H1 (cell line): Measurements from ENCODE around the gene CD160. TPM values are rescaled to one million over a fixed set of nuclear protein-coding genes. Genes with fewer than 3 reads are reported as not detected.

Experiments used
- CTCF ChIA-PET: fragments of 300-600 bp; sonication (Branson Sonifier 250); formaldehyde crosslinking; loops from one replicate; lab custom pipeline; 2021; ENCODE audit not compliant: partially characterized antibody; lab: Charles Lee
- POLR2A ChIA-PET: fragments of 300-600 bp; sonication (Branson Sonifier 250); formaldehyde crosslinking; loops from one replicate; lab custom pipeline; 2021; ENCODE audit warnings: inconsistent platforms; ENCODE audit not compliant: partially characterized antibody; lab: Charles Lee
- DNase-seq, 2 experiments: peaks; one replicate each; pipeline versions ENCODE4 v3.0.0 to v3.0.0-alpha.2; 2010 to 2022; ENCODE audit warnings: low spot score in 2 of 2, low read depth in 1 of 2, mixed read lengths in 1 of 2
- FAIRE-seq: peaks from 2 replicates; lab custom pipeline; 2011; peaks lifted over from hg19 to GRCh38; lab: Jason Lieb, UNC
- H2AFZ ChIP-seq: 2 replicates; pipeline ENCODE4 v1.8.1; 2012; ENCODE audit warnings: low read length, inconsistent platforms
- H2AK5ac ChIP-seq: 2 replicates; pipeline ENCODE4 v1.6.1; 2013; ENCODE audit warnings: low read depth, low read length
- H2BK120ac ChIP-seq: replicated peaks from 2 replicates; pipeline ENCODE3; 2013; ENCODE audit warnings: low read depth, low read length, inconsistent platforms
- H2BK12ac ChIP-seq: 2 replicates; pipeline ENCODE4 v1.6.1; 2013; ENCODE audit warnings: low read depth, low read length
- H2BK15ac ChIP-seq: 2 replicates; pipeline ENCODE4 v1.6.1; 2013; ENCODE audit warnings: low read length
- H2BK20ac ChIP-seq: 2 replicates; pipeline ENCODE4 v1.6.1; 2013; ENCODE audit warnings: low read length
- H2BK5ac ChIP-seq: 2 replicates; pipeline ENCODE4 v1.6.1; 2013; ENCODE audit warnings: low read depth, low read length
- H3K14ac ChIP-seq: 2 replicates; pipeline ENCODE4 v1.6.1; 2013; ENCODE audit warnings: inconsistent platforms; ENCODE audit not compliant: insufficient read length
- H3K18ac ChIP-seq: 2 replicates; pipeline ENCODE4 v1.6.1; 2013; ENCODE audit warnings: low read length; ENCODE audit errors: extremely low read depth
- H3K23ac ChIP-seq: 2 replicates; pipeline ENCODE4 v1.6.1; 2013; ENCODE audit warnings: inconsistent platforms; ENCODE audit not compliant: insufficient read length
- H3K23me2 ChIP-seq: 2 replicates; pipeline ENCODE4 v1.6.1; 2013; ENCODE audit warnings: low read depth, low read length
- H3K27ac ChIP-seq: 2 replicates; pipeline ENCODE4 v1.6.1; 2011; ENCODE audit warnings: low read depth, low read length, inconsistent platforms
- H3K27me3 ChIP-seq, 4 experiments: replicated peaks in 1 of 4; 1 replicate in 1 of 4; 2 replicates in 3 of 4; pipeline versions ENCODE4 v1.6.1 to v1.8.1; 2011 to 2013; ENCODE audit warnings: low read length in 3 of 4, mild to moderate bottlenecking in 3 of 4, inconsistent platforms in 2 of 4, mixed read lengths in 2 of 4, moderate library complexity in 1 of 4; ENCODE audit not compliant: control insufficient read depth in 3 of 4, insufficient read depth in 3 of 4; ENCODE audit errors: extremely low read depth in 1 of 4
- H3K36me3 ChIP-seq, 4 experiments: 2 replicates each; pipeline versions ENCODE4 v1.6.1 to v1.8.1; 2011 to 2013; ENCODE audit warnings: mild to moderate bottlenecking in 4 of 4, low read length in 3 of 4, moderate library complexity in 2 of 4, control low read depth in 1 of 4, inconsistent platforms in 1 of 4; ENCODE audit not compliant: insufficient read depth in 4 of 4, control insufficient read depth in 2 of 4
- H3K4ac ChIP-seq: replicated peaks from 2 replicates; pipeline ENCODE3; 2013; ENCODE audit warnings: low read length, low read depth, mixed read lengths, inconsistent platforms; ENCODE audit not compliant: insufficient read length
- H3K4me1 ChIP-seq, 4 experiments: replicated peaks in 1 of 4; 1 replicate in 1 of 4; 2 replicates in 3 of 4; pipeline versions ENCODE4 v1.6.1 to v1.8.1; 2011 to 2013; ENCODE audit warnings: low read length in 3 of 4, inconsistent platforms in 2 of 4, mixed read lengths in 1 of 4; ENCODE audit not compliant: insufficient read depth in 4 of 4, control insufficient read depth in 3 of 4
- H3K4me2 ChIP-seq, 2 experiments: 2 replicates each; pipeline versions ENCODE4 v1.6.1 to v1.8.1; 2011 to 2013; ENCODE audit warnings: low read depth in 2 of 2, low read length in 2 of 2, control low read depth in 1 of 2, inconsistent platforms in 1 of 2, mild to moderate bottlenecking in 1 of 2; ENCODE audit not compliant: insufficient read depth in 1 of 2
- H3K4me3 ChIP-seq, 4 experiments: fragments of 200-600, 300-600 bp in 1 of 4; sonication (generic), shearing (Covaris generic), sonication (Bioruptor Twin) in 1 of 4; 2 replicates each; pipeline versions ENCODE4 v1.5.1 to v1.8.1; 2011 to 2016; ENCODE audit warnings: low read length in 4 of 4, low read depth in 3 of 4, control low read depth in 2 of 4, inconsistent platforms in 2 of 4, mild to moderate bottlenecking in 2 of 4, mixed read lengths in 1 of 4, moderate library complexity in 1 of 4; ENCODE audit not compliant: insufficient read depth in 2 of 4; ENCODE audit errors: extremely low read depth in 1 of 4
- H3K56ac ChIP-seq: replicated peaks from 2 replicates; pipeline ENCODE3; 2013; ENCODE audit warnings: low read depth, mild to moderate bottlenecking, mixed read lengths, low read length, inconsistent platforms; ENCODE audit not compliant: insufficient read length
- H3K79me1 ChIP-seq: 2 replicates; pipeline ENCODE4 v1.6.1; 2013; ENCODE audit warnings: low read depth, low read length, control low read depth
- H3K79me2 ChIP-seq, 2 experiments: 2 replicates each; pipeline versions ENCODE4 v1.6.1 to v1.8.1; 2012 to 2013; ENCODE audit warnings: low read length in 2 of 2, mild to moderate bottlenecking in 2 of 2, inconsistent platforms in 1 of 2; ENCODE audit not compliant: insufficient read depth in 2 of 2, control insufficient read depth in 1 of 2
- H3K9ac ChIP-seq, 4 experiments: replicated peaks in 1 of 4; 1 replicate in 1 of 4; 2 replicates in 3 of 4; pipeline versions ENCODE4 v1.6.1 to v1.8.1; 2011 to 2013; ENCODE audit warnings: low read depth in 3 of 4, low read length in 3 of 4, control low read depth in 2 of 4, mild to moderate bottlenecking in 2 of 4, moderate library complexity in 2 of 4, inconsistent platforms in 1 of 4; ENCODE audit errors: extremely low read depth in 1 of 4
- H3K9me3 ChIP-seq, 2 experiments: 2 replicates each; pipeline versions ENCODE4 v1.6.1 to v1.8.1; 2012 to 2013; ENCODE audit warnings: mild to moderate bottlenecking in 2 of 2, moderate library complexity in 2 of 2, control low read depth in 1 of 2, inconsistent platforms in 1 of 2, low read depth in 1 of 2, low read length in 1 of 2, mixed read lengths in 1 of 2; ENCODE audit not compliant: insufficient read depth in 2 of 2
- H4K20me1 ChIP-seq, 2 experiments: replicated peaks in 1 of 2; 2 replicates each; pipeline versions ENCODE3 to v1.8.1; 2011 to 2013; ENCODE audit warnings: inconsistent platforms in 2 of 2, low read length in 2 of 2, mild to moderate bottlenecking in 1 of 2; ENCODE audit not compliant: insufficient read depth in 2 of 2, control insufficient read depth in 1 of 2
- H4K5ac ChIP-seq: 2 replicates; pipeline ENCODE4 v1.6.1; 2013; ENCODE audit warnings: low read length, low read depth, mixed read lengths, inconsistent platforms; ENCODE audit not compliant: insufficient read length
- H4K8ac ChIP-seq: 2 replicates; pipeline ENCODE4 v1.8.0; 2013; ENCODE audit warnings: mild to moderate bottlenecking, moderate library complexity, low read length, inconsistent platforms; ENCODE audit not compliant: insufficient read depth; ENCODE audit errors: extremely low read depth
- H4K91ac ChIP-seq: replicated peaks from 2 replicates; pipeline ENCODE3; 2013; ENCODE audit warnings: low read length, mixed read lengths, inconsistent platforms; ENCODE audit not compliant: insufficient read length
- ASH2L ChIP-seq: fragments of 200-600, 300-600 bp; sonication (generic); IDR thresholded peaks from one replicate; pipeline ENCODE4 v1.7.1; 2017; ENCODE audit warnings: low read length
- POLR2A ChIP-seq, 2 experiments: IDR thresholded peaks; 1 replicate in 1 of 2; 2 replicates in 1 of 2; pipeline ENCODE4 v1.6.1; 2011; ENCODE audit warnings: low read depth in 2 of 2, low read length in 2 of 2, mild to moderate bottlenecking in 2 of 2; ENCODE audit errors: control extremely low read depth in 1 of 2
- ZNF274 ChIP-seq: IDR thresholded peaks from 2 replicates; pipeline ENCODE4 v1.7.0; 2012; ENCODE audit warnings: low read length, borderline replicate concordance; ENCODE audit errors: extremely low read depth
- WGBS, 2 experiments: shearing (Covaris generic) in 1 of 2; methylation state at CpG; one replicate each; pipeline versions ENCODE4 v1.1.6 to v1.1.7; 2013 to 2015; ENCODE audit warnings: low lambda C conversion rate in 2 of 2, mixed read lengths in 2 of 2, inconsistent platforms in 1 of 2, low coverage in 1 of 2, missing lambda C conversion rate in 1 of 2; ENCODE audit not compliant: insufficient replicate concordance in 2 of 2, insufficient coverage in 1 of 2, insufficient read length in 1 of 2; ENCODE audit errors: extremely low coverage in 1 of 2, missing lambda C conversion rate in 1 of 2; 5-methylcytosine and 5-hydroxymethylcytosine counted together
- polyA plus RNA-seq, 7 experiments: library from polyadenylated mRNA; depleted of rRNA in 3 of 7; stranded (reverse) in 5 of 7; unstranded in 2 of 7; fragments of >200 nt in 5 of 7; fragments of 200-250 nt in 2 of 7; gene quantifications; 1 replicate in 5 of 7; 2 replicates in 1 of 7; 4 replicates in 1 of 7; pipeline versions ENCODE4 v1.2.1 to v1.2.3, GENCODE V29; 2011 to 2013; ENCODE audit warnings: missing spikeins in 2 of 7, mixed read lengths in 2 of 7
- total RNA-seq: library from RNA; stranded (reverse); fragmentation: NEBNext Ultra II Directional; extraction: Animal tissue kit (Norgen Biotek cat#: 25700); gene quantifications from 2 replicates; pipeline ENCODE4 v1.2.1, GENCODE V29; 2021
- TF ChIP-seq, protein P1 (sequence below), 3 experiments: IDR thresholded peaks; 1 replicate in 2 of 3; 2 replicates in 1 of 3; pipeline versions ENCODE4 v1.5.1 to v1.6.1; 2011; ENCODE audit warnings: low read length in 3 of 3, mild to moderate bottlenecking in 3 of 3, inconsistent platforms in 2 of 3, low read depth in 1 of 3, moderate library complexity in 1 of 3; ENCODE audit not compliant: insufficient read depth in 1 of 3; ENCODE audit errors: control extremely low read depth in 1 of 3
- TF ChIP-seq, protein P2 (sequence below): IDR thresholded peaks from 2 replicates; pipeline ENCODE4 v1.6.1; 2011; ENCODE audit warnings: low read depth, mild to moderate bottlenecking, low read length; ENCODE audit not compliant: insufficient read depth

The CD160 gene
- total and polyA plus RNA-seq, 2 of the 8 experiments (the other 6 are each of a cell fraction or from before 2014, with no cell fraction given), result not detected

DNA sequence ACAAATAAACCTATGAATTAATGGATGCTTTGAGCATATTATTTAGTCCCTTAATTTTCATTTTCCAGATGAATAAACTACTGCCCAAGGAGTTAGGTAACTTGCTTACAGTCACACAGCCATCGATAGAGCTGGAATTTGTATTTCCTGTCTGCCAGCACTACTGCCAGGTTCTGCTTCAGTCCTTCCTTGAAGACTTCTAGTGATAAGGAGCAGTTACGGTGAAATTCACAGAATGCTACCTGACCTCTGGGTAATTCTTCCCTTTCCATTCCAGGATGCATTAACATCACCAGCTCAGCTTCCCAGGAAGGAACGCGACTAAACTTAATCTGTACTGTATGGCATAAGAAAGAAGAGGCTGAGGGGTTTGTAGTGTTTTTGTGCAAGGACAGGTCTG is 11.2 kb downstream of the CD160 start:
- H3K23me2 ChIP-seq, result no peaks in the 10 kb centered on the region
- FAIRE-seq, result no peak
- TF ChIP-seq, protein P1, sequence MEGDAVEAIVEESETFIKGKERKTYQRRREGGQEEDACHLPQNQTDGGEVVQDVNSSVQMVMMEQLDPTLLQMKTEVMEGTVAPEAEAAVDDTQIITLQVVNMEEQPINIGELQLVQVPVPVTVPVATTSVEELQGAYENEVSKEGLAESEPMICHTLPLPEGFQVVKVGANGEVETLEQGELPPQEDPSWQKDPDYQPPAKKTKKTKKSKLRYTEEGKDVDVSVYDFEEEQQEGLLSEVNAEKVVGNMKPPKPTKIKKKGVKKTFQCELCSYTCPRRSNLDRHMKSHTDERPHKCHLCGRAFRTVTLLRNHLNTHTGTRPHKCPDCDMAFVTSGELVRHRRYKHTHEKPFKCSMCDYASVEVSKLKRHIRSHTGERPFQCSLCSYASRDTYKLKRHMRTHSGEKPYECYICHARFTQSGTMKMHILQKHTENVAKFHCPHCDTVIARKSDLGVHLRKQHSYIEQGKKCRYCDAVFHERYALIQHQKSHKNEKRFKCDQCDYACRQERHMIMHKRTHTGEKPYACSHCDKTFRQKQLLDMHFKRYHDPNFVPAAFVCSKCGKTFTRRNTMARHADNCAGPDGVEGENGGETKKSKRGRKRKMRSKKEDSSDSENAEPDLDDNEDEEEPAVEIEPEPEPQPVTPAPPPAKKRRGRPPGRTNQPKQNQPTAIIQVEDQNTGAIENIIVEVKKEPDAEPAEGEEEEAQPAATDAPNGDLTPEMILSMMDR (IDR thresholded peaks at IDR 0.05; ENCODE audit: control extremely low read depth in 1 of 3, insufficient read depth in 1 of 3, low read depth in 1 of 3, low read length in 3 of 3), result no peak
- TF ChIP-seq POLR2A (IDR thresholded peaks at IDR 0.05; ENCODE audit: control extremely low read depth in 1 of 2, low read depth in 2 of 2, low read length in 2 of 2) (no peak), ZNF274 (no peak), ASH2L (no peak)
- TF ChIP-seq, protein P2, sequence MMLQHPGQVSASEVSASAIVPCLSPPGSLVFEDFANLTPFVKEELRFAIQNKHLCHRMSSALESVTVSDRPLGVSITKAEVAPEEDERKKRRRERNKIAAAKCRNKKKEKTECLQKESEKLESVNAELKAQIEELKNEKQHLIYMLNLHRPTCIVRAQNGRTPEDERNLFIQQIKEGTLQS, result no peak
- no peaks in the 10 kb centered on the region for H3K27me3 ChIP-seq
- no peak overlapping the region for H4K91ac ChIP-seq
- no peak overlapping the region for H3K4me2 ChIP-seq
- no peak overlapping the region for H3K14ac ChIP-seq
- H3K79me2 ChIP-seq, result no peaks in the 10 kb centered on the region
- H3K4ac ChIP-seq, result no peak overlapping the region
- no peaks in the 10 kb centered on the region for H3K9me3 ChIP-seq
- DNase-seq, result no peak
- H3K4me3 ChIP-seq, result no peak overlapping the region
- H2AK5ac ChIP-seq, result no peak overlapping the region
- H3K23ac ChIP-seq, result no peak overlapping the region
- ChIA-PET POLR2A (interaction anchor here (1.7 kb wide), 1 partner anchor 322 kb away, joined by 3 read pairs; no protein-coding TSS in a partner anchor), CTCF (interaction anchor here (0.8 kb wide), 1 partner anchor 9 kb away, joined by 3 read pairs; no protein-coding TSS in a partner anchor)
- H3K27ac ChIP-seq, result no peak overlapping the region
- no peak overlapping the region for H2BK20ac ChIP-seq
- H4K8ac ChIP-seq, result no peak overlapping the region
- H2BK5ac ChIP-seq, result no peak overlapping the region
- H3K4me1 ChIP-seq, result peaks cover 0 to 6% (median 0%) of the 10 kb centered on the region in 4 experiments; a peak in 3 of 7 replicates
- H3K9ac ChIP-seq, result no peak overlapping the region
- no peak overlapping the region for H4K5ac ChIP-seq
- no peak overlapping the region for H3K56ac ChIP-seq
- H3K18ac ChIP-seq, result no peak overlapping the region
- H3K79me1 ChIP-seq, result no peaks in the 10 kb centered on the region
- no peak overlapping the region for H2BK120ac ChIP-seq
- H3K36me3 ChIP-seq, result no peaks in the 10 kb centered on the region
- H2AFZ ChIP-seq, result no peak overlapping the region
- WGBS, 2 experiments, result 99% methylated on average over 4 of the region's 4 CpGs; no CpG with 5 or more reads in 1 of the 2 experiments
- H2BK12ac ChIP-seq, result no peak overlapping the region
- no peak overlapping the region for H2BK15ac ChIP-seq
- no peaks in the 10 kb centered on the region for H4K20me1 ChIP-seq
